K562 (cell line): ENCODE results near the gene CDK14. TPM values are rescaled to one million over a fixed set of nuclear protein-coding genes. Genes with fewer than 3 reads are reported as not detected.

ENCODE experiments used
- ATAC-seq: fragments of 200-7000 bp; cut with Tn5 transposase; 3 replicates; pipeline ENCODE4 v1.9.1; 2020; ENCODE audit warnings: moderate library complexity
- BruUV-seq: library from RNA; stranded (reverse); fragments of 400-500 nt; replicated peaks from 2 replicates; lab custom pipeline; 2021; lab: Mats Ljungman, UMichigan
- CTCF ChIA-PET: fragments of 300-600 bp; formaldehyde crosslinking; extraction: SDS; loops from one replicate; lab custom pipeline; 2021; ENCODE audit warnings: low intra/inter-chr PET ratio; lab: Yijun Ruan, JAX
- POLR2A ChIA-PET: fragments of 300-600, 350-650 bp; sonication (Branson Sonifier 250); formaldehyde crosslinking; extraction: SDS; loops from one replicate; lab custom pipeline; 2021; ENCODE audit warnings: antibody characterized with exemption, inconsistent platforms; lab: Yijun Ruan, JAX
- DNase-seq, 4 experiments: peaks; one replicate each; pipeline versions ENCODE4 v3.0.0 to v3.0.0-alpha.2; 2011 to 2018; ENCODE audit warnings: low spot score in 3 of 4, mixed read lengths in 3 of 4; ENCODE audit errors: extremely low read depth in 1 of 4
- FAIRE-seq: peaks from 2 replicates; lab custom pipeline; 2011; peaks lifted over from hg19 to GRCh38; lab: Jason Lieb, UNC
- H2AFZ ChIP-seq: 2 replicates; pipeline ENCODE4 v1.6.0; 2011; ENCODE audit warnings: low read depth, low read length, control low read depth, inconsistent platforms
- H3K27ac ChIP-seq: fragments of 200-600 bp; 3 replicates; pipeline ENCODE4 v1.8.0; 2011; ENCODE audit warnings: low read depth, mild to moderate bottlenecking, control low read depth, inconsistent platforms, low read length, moderate library complexity, mixed read lengths; ENCODE audit errors: extremely low read depth
- H3K27me3 ChIP-seq, 2 experiments: fragments of 300-600 bp in 1 of 2; 2 replicates in 1 of 2; 3 replicates in 1 of 2; pipeline versions ENCODE4 v1.6.0 to v1.8.0; 2011; ENCODE audit warnings: inconsistent platforms in 2 of 2, low read length in 2 of 2, mild to moderate bottlenecking in 1 of 2, mixed read lengths in 1 of 2, moderate library complexity in 1 of 2; ENCODE audit not compliant: control insufficient read depth in 2 of 2, insufficient read depth in 2 of 2
- H3K36me3 ChIP-seq: fragments of 300-600 bp; 3 replicates; pipeline ENCODE4 v1.8.0; 2011; ENCODE audit warnings: mild to moderate bottlenecking, low read length, inconsistent platforms; ENCODE audit not compliant: control insufficient read depth, insufficient read depth
- H3K4me1 ChIP-seq, 2 experiments: fragments of 200-600 bp in 1 of 2; replicated peaks in 1 of 2; 2 replicates in 1 of 2; 3 replicates in 1 of 2; pipeline versions ENCODE4 v1.5.1 to v1.8.0; 2011; ENCODE audit warnings: inconsistent platforms in 2 of 2, low read length in 2 of 2, mild to moderate bottlenecking in 1 of 2, mixed read lengths in 1 of 2, moderate library complexity in 1 of 2; ENCODE audit not compliant: control insufficient read depth in 2 of 2, insufficient read depth in 2 of 2
- H3K4me2 ChIP-seq: 2 replicates; pipeline ENCODE4 v1.6.1; 2011; ENCODE audit warnings: low read length, control low read depth, inconsistent platforms, mixed read lengths; ENCODE audit not compliant: insufficient read depth
- H3K4me3 ChIP-seq: fragments of 200-600 bp; sonication (generic), shearing (Covaris generic); 2 replicates; pipeline ENCODE4 v1.5.1; 2016; ENCODE audit warnings: control low read depth, inconsistent platforms
- H3K79me2 ChIP-seq: fragments of 200-600 bp; 3 replicates; pipeline ENCODE4 v1.8.0; 2011; ENCODE audit warnings: low read length, inconsistent platforms; ENCODE audit not compliant: control insufficient read depth, insufficient read depth
- H3K9ac ChIP-seq, 2 experiments: 2 replicates each; pipeline versions ENCODE4 v1.6.0 to v1.6.1; 2011; ENCODE audit warnings: low read depth in 2 of 2, low read length in 2 of 2, control low read depth in 1 of 2, inconsistent platforms in 1 of 2, mild to moderate bottlenecking in 1 of 2, mixed read lengths in 1 of 2; ENCODE audit not compliant: insufficient read depth in 1 of 2
- H3K9me1 ChIP-seq: one replicate; pipeline ENCODE4 v1.6.0; 2011; ENCODE audit warnings: inconsistent platforms, mild to moderate bottlenecking, low read length, moderate library complexity; ENCODE audit not compliant: control insufficient read depth, insufficient read depth
- H3K9me3 ChIP-seq: replicated peaks from 2 replicates; pipeline ENCODE4 v1.5.1; 2011; ENCODE audit warnings: low read depth, low read length, inconsistent platforms; ENCODE audit not compliant: control insufficient read depth, insufficient read depth
- H4K20me1 ChIP-seq: replicated peaks from 2 replicates; pipeline ENCODE4 v1.6.1; 2011; ENCODE audit warnings: low read length, inconsistent platforms, mixed read lengths; ENCODE audit not compliant: control insufficient read depth, insufficient read depth
- E2F6 ChIP-seq, 2 experiments: IDR thresholded peaks; 2 replicates each; pipeline ENCODE4 v1.6.1; 2011; ENCODE audit warnings: borderline replicate concordance in 1 of 2, control low read depth in 1 of 2, low read depth in 1 of 2, low read length in 1 of 2, mild to moderate bottlenecking in 1 of 2, mixed read lengths in 1 of 2, moderate library complexity in 1 of 2; ENCODE audit not compliant: insufficient read depth in 1 of 2, insufficient read length in 1 of 2, poor library complexity in 1 of 2, severe bottlenecking in 1 of 2; ENCODE audit errors: extremely low read depth in 1 of 2
- HCFC1 ChIP-seq: IDR thresholded peaks from 2 replicates; pipeline ENCODE4 v1.6.1; 2012; ENCODE audit warnings: low read depth, low read length, improper control_type of control experiment
- HES1 ChIP-seq: fragments of 450-650 bp; IDR thresholded peaks from 2 replicates; pipeline ENCODE4 v1.6.1; 2016; ENCODE audit warnings: low read depth, mild to moderate bottlenecking, moderate library complexity
- SNIP1 ChIP-seq: fragments of 450-650 bp; IDR thresholded peaks from 2 replicates; pipeline ENCODE4 v1.7.1; 2017; ENCODE audit warnings: low read depth, mild to moderate bottlenecking
- SP2 ChIP-seq: IDR thresholded peaks from 2 replicates; pipeline ENCODE4 v1.6.1; 2011; ENCODE audit warnings: mild to moderate bottlenecking, low read depth, low read length, moderate library complexity; ENCODE audit not compliant: poor library complexity, severe bottlenecking; ENCODE audit errors: extremely low read depth
- SRSF1 ChIP-seq: fragments of 200-400 bp; formaldehyde crosslinking; IDR thresholded peaks from 2 replicates; pipeline ENCODE4 v1.6.1; 2017; ENCODE audit warnings: mild to moderate bottlenecking, low read depth, low read length, moderate library complexity
- THRB ChIP-seq: fragments of 450-650 bp; formaldehyde crosslinking; conservative IDR thresholded peaks from 2 replicates; pipeline ENCODE4 v1.4.0; 2022; ENCODE audit warnings: mild to moderate bottlenecking, missing genetic modification characterization
- ZNF134 ChIP-seq: fragments of 250-450 bp; sonication (Bioruptor Pico); conservative IDR thresholded peaks from 2 replicates; pipeline ENCODE4 v1.4.0; 2020
- ZNF589 ChIP-seq: fragments of 200-800 bp; sonication (Bioruptor generic); IDR thresholded peaks from 2 replicates; pipeline ENCODE4 v1.6.1; 2016; ENCODE audit warnings: low read depth, missing genetic modification characterization, missing compliant biosample characterization
- WGBS: fragments of 100-300 bp; shearing (Covaris generic); methylation state at CpG from one replicate; pipeline ENCODE4 v1.1.6; 2016; ENCODE audit warnings: low coverage, mixed read lengths; ENCODE audit not compliant: insufficient coverage; ENCODE audit errors: missing lambda C conversion rate; 5-methylcytosine and 5-hydroxymethylcytosine counted together
- in situ Hi-C: fragments of 300-500 bp; cut with MboI; formaldehyde crosslinking; loops from 4 replicates; pipeline ENCODE4 v1.15.0; 2018; ENCODE audit warnings: inconsistent platforms, mixed read lengths
- intact Hi-C: fragments of 100-400 bp; cut with micrococcal nuclease; formaldehyde crosslinking; loops from 2 replicates; pipeline ENCODE4 v1.14.2; 2022
- polyA plus RNA-seq, 8 experiments: library from polyadenylated mRNA; depleted of rRNA in 4 of 8; stranded (reverse) in 5 of 8; unstranded in 3 of 8; fragments of >200 nt; fragmentation: Nextera tagmentation in 2 of 8; fragmentation: Illumina TruSeq in 1 of 8; extraction: Ambion mirVana in 2 of 8; extraction: Trizol in 1 of 8; gene quantifications; 2 replicates each; pipeline versions ENCODE4 v1.2.1 to v1.2.3, GENCODE V29; 2011 to 2014; ENCODE audit warnings: inconsistent platforms in 1 of 8, missing spikeins in 1 of 8
- total RNA-seq, 7 experiments: library from RNA; depleted of rRNA in 6 of 7; stranded (reverse); fragments of >200 nt in 6 of 7; fragmentation: Illumina TruSeq in 2 of 7; extraction: Trizol in 2 of 7; gene quantifications; 2 replicates each; pipeline versions ENCODE4 v1.2.1 to v1.2.3, GENCODE V29; 2011 to 2021; ENCODE audit warnings: low replicate concordance in 1 of 7

The CDK14 gene
- total and polyA plus RNA-seq, 9 of the 15 experiments (the other 6 are each of a cell fraction or from before 2014, with no cell fraction given): 0.03 to 0.91 (median 0.16) TPM

- no TSS peak for BruUV-seq
- H4K20me1 ChIP-seq: no peaks in the 10 kb centered on the region
- no peak overlapping the region for H3K4me2 ChIP-seq
- in situ Hi-C loops: no loop called here
- intact Hi-C loops: loop anchor here (10.0 kb wide), 2 partner anchors 351 to 771 kb away; no protein-coding TSS in a partner anchor
- H3K9me1 ChIP-seq: no peaks in the 10 kb centered on the region
- WGBS: 0% methylated on average over 3 of the region's 3 CpGs
- H3K36me3 ChIP-seq: no peaks in the 10 kb centered on the region
- ChIA-PET POLR2A (no interaction called here), CTCF (no interaction called here)
- H3K79me2 ChIP-seq: no peaks in the 10 kb centered on the region
- no peak overlapping the region for H2AFZ ChIP-seq
- no peak overlapping the region for H3K4me3 ChIP-seq
- TF ChIP-seq SRSF1: no peak
- DNase-seq (no peak), ATAC-seq (no peak), FAIRE-seq (no peak)
- no peaks in the 10 kb centered on the region for H3K4me1 ChIP-seq
- H3K9ac ChIP-seq: no peak overlapping the region
- H3K27me3 ChIP-seq: peaks cover 2 to 5% of the 10 kb centered on the region in 2 experiments; a peak in 1 of 5 replicates
- H3K27ac ChIP-seq: no peak overlapping the region
- H3K9me3 ChIP-seq: no peaks in the 10 kb centered on the region
Measured at GRCh38 chr7:91083855-91084644, 487.9 kb downstream of the CDK14 start.

GRCh38 chr7:91085175-91085574 is 489.1 kb downstream of the CDK14 start:
- no peaks in the 10 kb centered on the region for H3K4me1 ChIP-seq
- FAIRE-seq: no peak
- no peak for TF ChIP-seq ZNF134 (CRISPR knock-in tag)
- TF ChIP-seq SP2: no peak
- TF ChIP-seq THRB: no peak
- TF ChIP-seq ZNF589 (CRISPR knock-in tag): no peak
- TF ChIP-seq SNIP1: no peak
- TF ChIP-seq E2F6 (IDR thresholded peaks at IDR 0.05; ENCODE audit: borderline replicate concordance in 1 of 2, extremely low read depth in 1 of 2, insufficient read depth in 1 of 2, insufficient read length in 1 of 2, low read depth in 1 of 2, low read length in 1 of 2, poor library complexity in 1 of 2, severe bottlenecking in 1 of 2): no peak
- no peak for TF ChIP-seq HCFC1
- no peak for TF ChIP-seq HES1

More at GRCh38 chr7:91085175-91085574, 489.1 kb downstream of the CDK14 start:
- DNase-seq: no peak
- H3K36me3 ChIP-seq: no peaks in the 10 kb centered on the region
- H3K4me2 ChIP-seq: no peak overlapping the region
- no peak overlapping the region for H3K27ac ChIP-seq
- no peak overlapping the region for H2AFZ ChIP-seq
- no peaks in the 10 kb centered on the region for H4K20me1 ChIP-seq
- intact Hi-C loops: loop anchor here (10.0 kb wide), 2 partner anchors 350 to 770 kb away; no protein-coding TSS in a partner anchor
- ChIA-PET CTCF (no interaction called here), POLR2A (no interaction called here)
- no peak overlapping the region for H3K9ac ChIP-seq
- 4% methylated on average over 4 of the region's 4 CpGs for WGBS
- no peaks in the 10 kb centered on the region for H3K9me1 ChIP-seq
- in situ Hi-C loops: loop anchor here (5.0 kb wide), 1 partner anchor 552 kb away; no protein-coding TSS in a partner anchor
- no peak overlapping the region for H3K4me3 ChIP-seq
- peaks cover 2 to 5% of the 10 kb centered on the region in 2 experiments; a peak in 1 of 5 replicates for H3K27me3 ChIP-seq
- H3K79me2 ChIP-seq: no peaks in the 10 kb centered on the region
- ATAC-seq: no peak
- BruUV-seq: no TSS peak
- no peaks in the 10 kb centered on the region for H3K9me3 ChIP-seq
